HCT116 (cell line): Measurements from ENCODE around the gene BTNL9. TPM values are rescaled to one million over a fixed set of nuclear protein-coding genes. Genes with fewer than 3 reads are reported as not detected.

Source experiments
- ATAC-seq: fragments of 200-7000 bp; cut with Tn5 transposase; 2 replicates; pipeline ENCODE4 v1.9.1; 2020; ENCODE audit warnings: mild to moderate bottlenecking, moderate library complexity
- BruUV-seq: library from RNA; stranded (reverse); fragments of 400-500 nt; replicated peaks from 2 replicates; lab custom pipeline; 2021; lab: Mats Ljungman, UMichigan
- CTCF ChIA-PET: fragments of 300-600 bp; sonication (Branson Sonifier 250); formaldehyde crosslinking; loops from one replicate; lab custom pipeline; 2021; ENCODE audit warnings: antibody characterized with exemption; lab: Charles Lee
- POLR2A ChIA-PET: fragments of 300-600, 350-600 bp; sonication (Branson Sonifier 250); formaldehyde crosslinking; loops from one replicate; lab custom pipeline; 2021; ENCODE audit warnings: antibody characterized with exemption; lab: Charles Lee
- RAD21 ChIA-PET, 2 experiments: fragments of 300-600 bp; sonication (Branson Sonifier 250); formaldehyde crosslinking; loops; one replicate each; lab custom pipeline; 2023; ENCODE audit warnings: low total read pairs in 2 of 2; ENCODE audit not compliant: uncharacterized antibody in 2 of 2, unreplicated experiment in 2 of 2, low non-redundant PET in 1 of 2; lab: Charles Lee
- DNase-seq: peaks from one replicate; pipeline ENCODE4 v3.0.0-alpha.2; 2010; ENCODE audit warnings: low read depth, low spot score
- H2AFZ ChIP-seq: fragments of 200-600 bp; shearing (Covaris generic), sonication (generic); 2 replicates; pipeline ENCODE4 v1.6.1; 2017; ENCODE audit warnings: low read depth, mixed run types, mixed read lengths, antibody characterized with exemption, low read length; ENCODE audit not compliant: poor library complexity, severe bottlenecking
- H3K27ac ChIP-seq: 2 replicates; pipeline ENCODE4 v1.5.1; 2012; ENCODE audit warnings: low read depth, low read length
- H3K27me3 ChIP-seq: fragments of 200-600 bp; sonication (generic); 2 replicates; pipeline ENCODE4 v1.6.1; 2016; ENCODE audit warnings: mixed run types, low read length, mixed read lengths; ENCODE audit not compliant: insufficient read depth
- H3K36me3 ChIP-seq, 2 experiments: fragments of 200-500 bp in 1 of 2; fragments of 200-600 bp in 1 of 2; sonication (Bioruptor generic) in 1 of 2; sonication (generic) in 1 of 2; 2 replicates each; pipeline versions ENCODE4 v1.5.1 to v1.6.1; 2014 to 2016; ENCODE audit warnings: low read length in 2 of 2, inconsistent platforms in 1 of 2, mixed read lengths in 1 of 2, mixed run types in 1 of 2; ENCODE audit not compliant: insufficient read depth in 2 of 2, control insufficient read depth in 1 of 2
- H3K4me1 ChIP-seq, 2 experiments: fragments of 200-600 bp in 1 of 2; sonication (generic) in 1 of 2; 2 replicates each; pipeline versions ENCODE4 v1.5.1 to v1.6.1; 2012 to 2017; ENCODE audit warnings: low read length in 2 of 2, inconsistent platforms in 1 of 2, mild to moderate bottlenecking in 1 of 2, mixed read lengths in 1 of 2, mixed run types in 1 of 2, moderate library complexity in 1 of 2; ENCODE audit not compliant: insufficient read depth in 2 of 2, control insufficient read depth in 1 of 2
- H3K4me2 ChIP-seq: fragments of 200-600 bp; sonication (generic); 2 replicates; pipeline ENCODE4 v1.6.1; 2017; ENCODE audit warnings: mixed run types, low read length, mixed read lengths
- H3K4me3 ChIP-seq, 2 experiments: fragments of 200-600 bp in 1 of 2; sonication (generic) in 1 of 2; replicated peaks in 1 of 2; 2 replicates each; pipeline ENCODE4 v1.5.1; 2011 to 2016; ENCODE audit warnings: low read length in 2 of 2, control low read depth in 1 of 2, low read depth in 1 of 2, mild to moderate bottlenecking in 1 of 2, mixed read lengths in 1 of 2, mixed run types in 1 of 2
- H3K79me2 ChIP-seq: fragments of 200-600 bp; sonication (generic); 2 replicates; pipeline ENCODE4 v1.6.1; 2017; ENCODE audit warnings: mild to moderate bottlenecking, mixed run types, low read length, moderate library complexity, mixed read lengths; ENCODE audit not compliant: insufficient read depth
- H3K9ac ChIP-seq: fragments of 200-600 bp; sonication (generic); 2 replicates; pipeline ENCODE4 v1.6.1; 2016; ENCODE audit warnings: low read length, mixed read lengths
- H3K9me2 ChIP-seq: fragments of 200-600 bp; sonication (generic), shearing (Covaris generic); 2 replicates; pipeline ENCODE4 v1.6.1; 2017; ENCODE audit warnings: mixed run types, mild to moderate bottlenecking, moderate library complexity; ENCODE audit not compliant: insufficient read depth
- H3K9me3 ChIP-seq, 2 experiments: fragments of 200-500 bp in 1 of 2; fragments of 200-600 bp in 1 of 2; sonication (Bioruptor generic) in 1 of 2; sonication (generic) in 1 of 2; 2 replicates each; pipeline ENCODE4 v1.6.1; 2014 to 2017; ENCODE audit warnings: low read length in 2 of 2, mixed read lengths in 2 of 2, inconsistent platforms in 1 of 2, low read depth in 1 of 2, mild to moderate bottlenecking in 1 of 2, mixed run types in 1 of 2, moderate library complexity in 1 of 2; ENCODE audit not compliant: control insufficient read depth in 1 of 2, insufficient read depth in 1 of 2
- H4K20me1 ChIP-seq: fragments of 200-600 bp; sonication (generic), shearing (Covaris generic); 2 replicates; pipeline ENCODE4 v1.6.1; 2017; ENCODE audit warnings: mixed run types, mild to moderate bottlenecking, moderate library complexity; ENCODE audit not compliant: insufficient read depth
- ATF3 ChIP-seq: IDR thresholded peaks from 2 replicates; pipeline ENCODE4 v1.6.1; 2012
- CEBPB ChIP-seq: IDR thresholded peaks from 2 replicates; pipeline ENCODE4 v1.6.1; 2012; ENCODE audit warnings: low read depth
- CTCF ChIP-seq, 3 experiments: fragments of 200-600 bp in 1 of 3; sonication (generic) in 1 of 3; IDR thresholded peaks in 2 of 3; conservative IDR thresholded peaks in 1 of 3; 2 replicates each; pipeline ENCODE4 v1.5.1; 2012 to 2017; ENCODE audit warnings: low read depth in 2 of 3, low read length in 2 of 3, antibody characterized with exemption in 1 of 3, borderline replicate concordance in 1 of 3, control low read depth in 1 of 3, mild to moderate bottlenecking in 1 of 3, mixed read lengths in 1 of 3, mixed run types in 1 of 3, moderate library complexity in 1 of 3; ENCODE audit not compliant: insufficient read depth in 1 of 3
- EGR1 ChIP-seq: IDR thresholded peaks from 2 replicates; pipeline ENCODE4 v1.6.1; 2012; ENCODE audit warnings: low read depth
- ELF1 ChIP-seq: IDR thresholded peaks from 2 replicates; pipeline ENCODE4 v1.6.1; 2012; ENCODE audit warnings: low read depth, borderline replicate concordance
- EZH2phosphoT487 ChIP-seq: fragments of 200-600 bp; IDR thresholded peaks from 2 replicates; pipeline ENCODE4 v1.6.1; 2018; ENCODE audit warnings: antibody characterized with exemption, borderline replicate concordance
- FOSL1 ChIP-seq: IDR thresholded peaks from 2 replicates; pipeline ENCODE4 v1.6.1; 2012; ENCODE audit warnings: low read depth
- JUND ChIP-seq: IDR thresholded peaks from 2 replicates; pipeline ENCODE4 v1.6.1; 2012
- POLR2A ChIP-seq: IDR thresholded peaks from 2 replicates; pipeline ENCODE4 v1.7.0; 2011; ENCODE audit warnings: borderline replicate concordance; ENCODE audit not compliant: insufficient read depth, insufficient read length; ENCODE audit errors: extremely low read depth
- POLR2AphosphoS5 ChIP-seq: IDR thresholded peaks from 2 replicates; pipeline ENCODE4 v1.6.1; 2011; ENCODE audit warnings: mild to moderate bottlenecking, low read depth, low read length, moderate library complexity
- RAD21 ChIP-seq: IDR thresholded peaks from 2 replicates; pipeline ENCODE4 v1.6.1; 2012; ENCODE audit warnings: low read depth, mild to moderate bottlenecking
- REST ChIP-seq: IDR thresholded peaks from 2 replicates; pipeline ENCODE4 v1.6.1; 2012; ENCODE audit warnings: low read depth
- SIN3A ChIP-seq: IDR thresholded peaks from 2 replicates; pipeline ENCODE4 v1.6.1; 2012; ENCODE audit warnings: low read depth
- SRF ChIP-seq: IDR thresholded peaks from 2 replicates; pipeline ENCODE4 v1.6.1; 2012; ENCODE audit warnings: low read depth
- TCF7L2 ChIP-seq: IDR thresholded peaks from 2 replicates; pipeline ENCODE4 v1.7.0; 2011; ENCODE audit warnings: borderline replicate concordance, inconsistent platforms; ENCODE audit not compliant: insufficient read depth, insufficient read length; ENCODE audit errors: extremely low read depth
- YY1 ChIP-seq: IDR thresholded peaks from 2 replicates; pipeline ENCODE4 v1.6.1; 2011; ENCODE audit warnings: low read length, low read depth, moderate library complexity, mild to moderate bottlenecking; ENCODE audit not compliant: insufficient replicate concordance; ENCODE audit errors: extremely low read depth
- ZFX ChIP-seq: fragments of 450-650 bp; IDR thresholded peaks from 2 replicates; pipeline ENCODE4 v1.6.1; 2017
- ZNF274 ChIP-seq: fragments of 200-500 bp; sonication (Bioruptor generic); IDR thresholded peaks from 2 replicates; pipeline ENCODE4 v1.6.1; 2014; ENCODE audit warnings: mild to moderate bottlenecking, low read depth, low read length, inconsistent platforms
- intact Hi-C: fragments of 100-400 bp; cut with micrococcal nuclease; formaldehyde crosslinking; loops from 2 replicates; pipeline ENCODE4 v1.10.0; 2022
- total RNA-seq: library from RNA; stranded (reverse); gene quantifications from one replicate; pipeline ENCODE4 v1.2.1, GENCODE V29; 2021; ENCODE audit not compliant: unreplicated experiment
- TF ChIP-seq, protein P1 (sequence below): IDR thresholded peaks from 2 replicates; pipeline ENCODE4 v1.6.1; 2011; ENCODE audit warnings: mild to moderate bottlenecking, low read length, moderate library complexity; ENCODE audit not compliant: insufficient replicate concordance; ENCODE audit errors: extremely low read depth
- TF ChIP-seq, protein P2 (sequence below): IDR thresholded peaks from 2 replicates; pipeline ENCODE4 v1.6.1; 2012

BTNL9 gene
- total RNA-seq, 1 experiment from 2014 or later: 11.7 TPM

GRCh38 chr5:181111010-181111409 is 70.9 kb downstream of the BTNL9 start:
- TF ChIP-seq TCF7L2 (no peak), REST (no peak), ELF1 (no peak), JUND (no peak), CEBPB (no peak), YY1 (no peak), EGR1 (no peak), CTCF (IDR thresholded peaks at IDR 0.05 in 2 of 3, conservative IDR thresholded peaks at IDR 0.05 in 1 of 3; ENCODE audit: borderline replicate concordance in 1 of 3, insufficient read depth in 1 of 3, low read depth in 2 of 3, low read length in 2 of 3) (no peak), EZH2phosphoT487 (no peak), SRF (no peak), POLR2A (no peak), SIN3A (no peak), RAD21 (no peak), POLR2AphosphoS5 (no peak), ZFX (no peak), ZNF274 (no peak), ATF3 (no peak), FOSL1 (no peak)
- TF ChIP-seq, protein P1, sequence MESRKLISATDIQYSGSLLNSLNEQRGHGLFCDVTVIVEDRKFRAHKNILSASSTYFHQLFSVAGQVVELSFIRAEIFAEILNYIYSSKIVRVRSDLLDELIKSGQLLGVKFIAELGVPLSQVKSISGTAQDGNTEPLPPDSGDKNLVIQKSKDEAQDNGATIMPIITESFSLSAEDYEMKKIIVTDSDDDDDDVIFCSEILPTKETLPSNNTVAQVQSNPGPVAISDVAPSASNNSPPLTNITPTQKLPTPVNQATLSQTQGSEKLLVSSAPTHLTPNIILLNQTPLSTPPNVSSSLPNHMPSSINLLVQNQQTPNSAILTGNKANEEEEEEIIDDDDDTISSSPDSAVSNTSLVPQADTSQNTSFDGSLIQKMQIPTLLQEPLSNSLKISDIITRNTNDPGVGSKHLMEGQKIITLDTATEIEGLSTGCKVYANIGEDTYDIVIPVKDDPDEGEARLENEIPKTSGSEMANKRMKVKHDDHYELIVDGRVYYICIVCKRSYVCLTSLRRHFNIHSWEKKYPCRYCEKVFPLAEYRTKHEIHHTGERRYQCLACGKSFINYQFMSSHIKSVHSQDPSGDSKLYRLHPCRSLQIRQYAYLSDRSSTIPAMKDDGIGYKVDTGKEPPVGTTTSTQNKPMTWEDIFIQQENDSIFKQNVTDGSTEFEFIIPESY: no peak
- TF ChIP-seq, protein P2, sequence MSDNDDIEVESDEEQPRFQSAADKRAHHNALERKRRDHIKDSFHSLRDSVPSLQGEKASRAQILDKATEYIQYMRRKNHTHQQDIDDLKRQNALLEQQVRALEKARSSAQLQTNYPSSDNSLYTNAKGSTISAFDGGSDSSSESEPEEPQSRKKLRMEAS: no peak
- Histone ChIP-seq H3K27me3 (no peaks in the 10 kb centered on the region), H3K27ac (no peak overlapping the region), H3K4me3 (no peak overlapping the region), H2AFZ (no peak overlapping the region), H3K9ac (no peak overlapping the region), H3K4me1 (no peaks in the 10 kb centered on the region), H3K9me2 (no peaks in the 10 kb centered on the region), H3K4me2 (no peak overlapping the region), H3K36me3 (no peaks in the 10 kb centered on the region), H3K9me3 (no peaks in the 10 kb centered on the region), H4K20me1 (no peaks in the 10 kb centered on the region), H3K79me2 (no peaks in the 10 kb centered on the region)
- RAD21 ChIA-PET: no interaction called here
- POLR2A ChIA-PET: no interaction called here
- CTCF ChIA-PET: no interaction called here
- DNase-seq (no peak), ATAC-seq (no peak)
- intact Hi-C loops: no loop called here
- no TSS peak for BruUV-seq
